GM10266 (cell line): Measurements from ENCODE around the gene SIGLEC12.
"Not testable (repeated sequence)": the region's sequence is repeated elsewhere in the genome, so short reads cannot be mapped to it uniquely, and the experiment has no call there.

Experiments
- DNase-seq: peaks from one replicate; pipeline ENCODE4 v3.0.0; 2012; ENCODE audit errors: extremely low spot score
- CTCF ChIP-seq: IDR thresholded peaks from 2 replicates; pipeline ENCODE4 v1.5.1; 2012; ENCODE audit warnings: mild to moderate bottlenecking, low read depth; ENCODE audit not compliant: control insufficient read depth, insufficient read depth; ENCODE audit errors: missing control alignments

SIGLEC12 gene

GRCh38 chr19:51471527-51471926, 30.1 kb downstream of the SIGLEC12 start:
- no peak for DNase-seq
- no peak for TF ChIP-seq CTCF

GRCh38 chr19:51470966-51471365, 30.6 kb downstream of the SIGLEC12 start:
- no peak for TF ChIP-seq CTCF
- no peak for DNase-seq

GRCh38 chr19:51469629-51470028, 32.0 kb downstream of the SIGLEC12 start:
- DNase-seq, result no peak
- no peak for TF ChIP-seq CTCF

GRCh38 chr19:51469162-51469561, 32.4 kb downstream of the SIGLEC12 start:
- no peak for DNase-seq
- TF ChIP-seq CTCF, result no peak

- DNase-seq, result no peak
- TF ChIP-seq CTCF, result no peak
Observed at GRCh38 chr19:51468545-51468920, 33.1 kb downstream of the SIGLEC12 start.

GRCh38 chr19:51467864-51468544, 33.6 kb downstream of the SIGLEC12 start:
- no peak for TF ChIP-seq CTCF
- no peak for DNase-seq

- TF ChIP-seq CTCF, result no peak
- DNase-seq, result no peak
Observed at GRCh38 chr19:51466723-51467122, 34.9 kb downstream of the SIGLEC12 start.

- not testable (repeated sequence) for DNase-seq
Observed at GRCh38 chr19:51463976-51464581, 37.5 kb downstream of the SIGLEC12 start.
